ENCODE results near the gene ITPRIPL2. TPM values are rescaled to one million over a fixed set of nuclear protein-coding genes. Genes with fewer than 3 reads are reported as not detected.
A peak's percentile ranks its signal among the peaks of the same experiment; 100 is the strongest.

Gene ITPRIPL2
- total and polyA plus RNA-seq, 10 donors: 2.2 to 41.5 (median 24.9) TPM

DNA sequence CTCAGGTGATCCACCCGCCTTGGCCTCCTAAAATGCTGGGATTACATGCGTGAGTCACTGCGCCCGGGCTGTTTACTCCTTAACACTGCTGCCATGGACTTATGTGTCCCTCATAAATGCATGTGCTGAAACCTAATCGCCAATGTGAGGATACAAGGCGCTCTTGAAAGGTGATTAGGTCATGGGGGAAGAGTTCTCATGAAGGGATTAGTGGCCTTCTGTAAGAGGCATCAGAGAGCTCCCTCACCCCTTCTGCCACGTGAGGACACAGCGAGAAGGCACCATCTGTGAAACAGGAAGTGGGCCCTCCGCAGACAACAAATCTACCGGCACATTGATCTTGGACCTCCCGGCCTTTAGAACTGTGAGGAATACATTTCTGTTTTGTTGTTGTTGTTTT lies 19.1 kb downstream of the ITPRIPL2 start:
- H3K27me3 ChIP-seq (replicated peaks in 1 of 7): no peaks in the 10 kb centered on the region
- H3K9me3 ChIP-seq: no peaks in the 10 kb centered on the region
- 68 to 79% (median 69%) methylated on average over 11 of the region's 11 CpGs for WGBS, 5 donors
- no peak for DNase-seq
- TF ChIP-seq POLR2A (IDR thresholded peaks at IDR 0.05) (no peak), POLR2AphosphoS5 (IDR thresholded peaks at IDR 0.05) (no peak), CTCF (IDR thresholded peaks at IDR 0.05 in 8 of 11, conservative IDR thresholded peaks at IDR 0.05 in 3 of 11) (no peak)
- H3K27ac ChIP-seq: peak overlapping the region in 4 of 8 donors; percentile 13 to 77 (median 38)
- peaks cover 7 to 68% (median 25%) of the 10 kb centered on the region in 6 donors for H3K4me1 ChIP-seq
- H3K36me3 ChIP-seq: no peaks in the 10 kb centered on the region
- intact Hi-C loops (cut with DNase I; ENCODE audit: low total_unique reads): no loop called here
- no peak overlapping the region for H3K4me3 ChIP-seq

DNA sequence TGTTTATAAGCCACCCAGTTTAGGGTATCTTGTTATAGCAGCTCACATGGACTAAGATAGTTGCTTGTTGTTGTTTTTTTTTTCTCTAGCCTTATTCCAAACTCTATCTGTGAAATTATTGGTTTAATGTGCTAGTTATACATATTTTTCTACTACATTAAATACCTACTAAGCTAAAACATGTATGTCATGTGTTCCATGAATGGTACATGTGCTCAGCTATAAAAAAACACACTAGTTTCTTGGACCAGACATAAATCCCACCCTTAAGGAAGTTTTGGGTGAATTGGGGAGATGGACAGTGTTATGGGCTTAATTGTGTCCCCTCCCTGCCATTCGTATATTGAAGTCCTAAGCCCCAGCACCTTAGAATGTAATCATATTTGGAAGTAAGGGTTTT lies 19.8 kb downstream of the ITPRIPL2 start:
- no peak overlapping the region for H3K27ac ChIP-seq
- H3K4me1 ChIP-seq: peaks cover 7 to 66% (median 25%) of the 10 kb centered on the region in 6 donors
- H3K36me3 ChIP-seq: no peaks in the 10 kb centered on the region
- no peaks in the 10 kb centered on the region for H3K27me3 ChIP-seq (replicated peaks in 1 of 7)
- TF ChIP-seq CTCF (IDR thresholded peaks at IDR 0.05 in 8 of 11, conservative IDR thresholded peaks at IDR 0.05 in 3 of 11) (no peak), POLR2A (IDR thresholded peaks at IDR 0.05) (no peak), POLR2AphosphoS5 (IDR thresholded peaks at IDR 0.05) (no peak)
- DNase-seq: no peak
- H3K9me3 ChIP-seq: no peaks in the 10 kb centered on the region
- H3K4me3 ChIP-seq: no peak overlapping the region
- intact Hi-C loops (cut with DNase I; ENCODE audit: low total_unique reads): no loop called here
- WGBS, 5 donors: 83 to 96% (median 88%) methylated on average over 1 of the region's 1 CpG

GRCh38 chr16:19135201-19135842 lies 21.6 kb downstream of the ITPRIPL2 start:
- 84 to 91% (median 85%) methylated on average over 10 of the region's 10 CpGs for WGBS, 5 donors
- no peak overlapping the region for H3K27ac ChIP-seq
- peaks cover 7 to 65% (median 23%) of the 10 kb centered on the region in 6 donors for H3K4me1 ChIP-seq
- TF ChIP-seq CTCF (IDR thresholded peaks at IDR 0.05 in 8 of 11, conservative IDR thresholded peaks at IDR 0.05 in 3 of 11) (no peak), POLR2A (IDR thresholded peaks at IDR 0.05) (no peak), POLR2AphosphoS5 (IDR thresholded peaks at IDR 0.05) (no peak)
- H3K9me3 ChIP-seq: no peaks in the 10 kb centered on the region
- intact Hi-C loops (cut with DNase I; ENCODE audit: low total_unique reads): no loop called here
- DNase-seq: no peak
- H3K4me3 ChIP-seq: no peak overlapping the region
- H3K27me3 ChIP-seq (replicated peaks in 1 of 7): no peaks in the 10 kb centered on the region
- H3K36me3 ChIP-seq: no peaks in the 10 kb centered on the region

DNA sequence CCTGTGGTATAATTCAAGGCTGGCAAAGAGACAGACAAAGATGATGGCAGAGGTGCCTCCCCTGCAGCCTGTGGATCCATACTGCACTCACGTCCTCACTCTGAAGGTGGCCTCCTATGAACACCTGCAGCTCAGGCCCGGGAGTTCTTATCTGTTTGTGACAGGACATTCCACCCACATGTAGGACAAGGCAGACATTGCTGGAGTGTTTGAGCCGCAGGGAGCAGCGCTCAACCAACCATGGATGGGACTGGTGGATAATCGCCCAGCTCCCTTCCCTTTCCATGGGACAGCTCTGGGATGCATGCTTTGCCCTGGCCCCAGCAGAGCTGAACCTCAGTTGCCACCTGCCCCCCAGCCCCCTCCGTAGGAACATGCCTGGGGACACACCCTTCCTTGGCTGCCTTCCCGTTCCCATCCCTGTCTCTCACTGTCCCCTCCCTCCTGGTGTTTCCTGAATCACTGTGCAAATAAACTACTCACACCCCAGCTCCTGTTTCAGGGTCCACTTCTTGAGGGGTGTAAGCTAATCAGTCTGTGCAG lies 22.2 kb downstream of the ITPRIPL2 start:
- Histone ChIP-seq H3K27me3 (replicated peaks in 1 of 7) (no peaks in the 10 kb centered on the region), H3K4me3 (no peak overlapping the region), H3K36me3 (no peaks in the 10 kb centered on the region), H3K4me1 (peaks cover 2 to 59% (median 17%) of the 10 kb centered on the region in 6 donors), H3K27ac (no peak overlapping the region), H3K9me3 (no peaks in the 10 kb centered on the region)
- intact Hi-C loops (cut with DNase I; ENCODE audit: low total_unique reads): no loop called here
- no peak for TF ChIP-seq CTCF (IDR thresholded peaks at IDR 0.05 in 8 of 11, conservative IDR thresholded peaks at IDR 0.05 in 3 of 11)
- no peak for TF ChIP-seq POLR2AphosphoS5 (IDR thresholded peaks at IDR 0.05)
- no peak for TF ChIP-seq POLR2A (IDR thresholded peaks at IDR 0.05)
- no peak for DNase-seq
- WGBS, 5 donors: 54 to 67% (median 59%) methylated on average over 6 to 7 of the region's 7 CpGs

Data from spleen (tissue), 11 donors.